Measurements from ENCODE around the gene CFAP46.
"Not testable (repeated sequence)": the region's sequence is repeated elsewhere in the genome, so short reads cannot be mapped to it uniquely, and the experiment has no call there.

CFAP46 gene

GRCh38 chr10:132901351-132901750, 41.0 kb downstream of the CFAP46 start:
- Histone ChIP-seq H3K9me3 (peaks cover 19% of the 10 kb centered on the region), H3K27ac (no peak overlapping the region), H3K9ac (no peak overlapping the region), H3K4me3 (no peak overlapping the region), H3K4me2 (no peak overlapping the region), H3K36me3 (no peaks in the 10 kb centered on the region), H3K27me3 (peaks cover 33% of the 10 kb centered on the region), H4K20me1 (peaks cover 5% of the 10 kb centered on the region; the same call in 1 of the 2 replicates), H3K4me1 (peaks cover 10% of the 10 kb centered on the region; the same call in 1 of the 2 replicates)
- no peak for TF ChIP-seq Cebpa-rat (IDR thresholded peaks at IDR 0.05)

DNA sequence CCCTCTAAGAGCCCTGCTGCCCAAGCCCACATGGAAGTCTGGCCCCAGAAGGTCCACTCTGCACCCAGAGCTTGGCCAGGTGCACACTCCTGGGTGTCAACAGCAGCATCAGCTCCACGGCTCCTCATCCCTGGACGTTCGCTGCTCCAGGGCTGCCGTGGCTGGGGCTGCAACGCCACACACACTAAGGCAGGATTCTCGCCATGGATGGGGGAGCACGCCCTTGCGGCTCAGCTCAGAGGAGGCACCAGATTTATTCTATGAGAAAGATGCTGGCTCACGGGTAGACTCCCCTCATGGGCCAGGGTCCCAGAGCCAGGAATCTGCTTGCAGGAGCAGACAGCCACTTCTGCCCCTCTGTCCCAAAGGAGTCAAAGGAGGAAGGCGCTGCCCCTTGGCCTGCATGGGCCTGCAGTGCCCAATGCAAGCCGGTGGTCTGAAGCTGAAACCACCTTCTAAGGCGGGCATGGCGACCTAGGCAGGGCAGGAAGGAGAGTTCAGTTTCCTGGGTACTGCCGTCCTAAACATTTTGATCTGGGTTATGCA, 42.1 kb downstream of the CFAP46 start:
- H3K36me3 ChIP-seq, result no peaks in the 10 kb centered on the region
- peaks cover 10% of the 10 kb centered on the region; the same call in 1 of the 2 replicates for H3K4me1 ChIP-seq
- H4K20me1 ChIP-seq, result peaks cover 5% of the 10 kb centered on the region; the same call in 1 of the 2 replicates
- no peak overlapping the region for H3K4me3 ChIP-seq
- no peak overlapping the region for H3K27ac ChIP-seq
- H3K9me3 ChIP-seq, result peaks cover 23% of the 10 kb centered on the region
- H3K4me2 ChIP-seq, result no peak overlapping the region
- peaks cover 43% of the 10 kb centered on the region for H3K27me3 ChIP-seq
- H3K9ac ChIP-seq, result no peak overlapping the region
- no peak for TF ChIP-seq Cebpa-rat (IDR thresholded peaks at IDR 0.05)

DNA sequence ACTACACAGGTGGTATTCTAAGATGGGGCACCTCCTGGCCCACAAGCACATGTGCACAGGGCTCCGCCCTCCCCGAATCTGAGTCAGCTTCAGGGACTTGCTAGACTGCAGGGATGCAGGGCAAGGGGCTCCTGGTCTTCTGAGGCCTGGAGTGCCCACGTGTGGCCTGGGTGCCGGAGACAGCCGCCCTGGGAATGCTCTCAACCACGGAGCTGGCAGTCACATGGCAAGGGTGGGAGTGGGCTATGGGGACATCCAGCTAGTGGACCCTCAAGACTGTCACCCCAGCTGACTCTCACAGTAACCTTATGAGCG, 42.7 kb downstream of the CFAP46 start:
- no peak overlapping the region for H3K4me3 ChIP-seq
- no peak overlapping the region for H3K4me2 ChIP-seq
- no peak for TF ChIP-seq Cebpa-rat (IDR thresholded peaks at IDR 0.05)
- peaks cover 23% of the 10 kb centered on the region for H3K9me3 ChIP-seq
- peaks cover 49% of the 10 kb centered on the region for H3K27me3 ChIP-seq
- H4K20me1 ChIP-seq, result peaks cover 5% of the 10 kb centered on the region; the same call in 1 of the 2 replicates
- H3K27ac ChIP-seq, result no peak overlapping the region
- no peak overlapping the region for H3K9ac ChIP-seq
- peaks cover 14% of the 10 kb centered on the region for H3K4me1 ChIP-seq
- H3K36me3 ChIP-seq, result no peaks in the 10 kb centered on the region

DNA sequence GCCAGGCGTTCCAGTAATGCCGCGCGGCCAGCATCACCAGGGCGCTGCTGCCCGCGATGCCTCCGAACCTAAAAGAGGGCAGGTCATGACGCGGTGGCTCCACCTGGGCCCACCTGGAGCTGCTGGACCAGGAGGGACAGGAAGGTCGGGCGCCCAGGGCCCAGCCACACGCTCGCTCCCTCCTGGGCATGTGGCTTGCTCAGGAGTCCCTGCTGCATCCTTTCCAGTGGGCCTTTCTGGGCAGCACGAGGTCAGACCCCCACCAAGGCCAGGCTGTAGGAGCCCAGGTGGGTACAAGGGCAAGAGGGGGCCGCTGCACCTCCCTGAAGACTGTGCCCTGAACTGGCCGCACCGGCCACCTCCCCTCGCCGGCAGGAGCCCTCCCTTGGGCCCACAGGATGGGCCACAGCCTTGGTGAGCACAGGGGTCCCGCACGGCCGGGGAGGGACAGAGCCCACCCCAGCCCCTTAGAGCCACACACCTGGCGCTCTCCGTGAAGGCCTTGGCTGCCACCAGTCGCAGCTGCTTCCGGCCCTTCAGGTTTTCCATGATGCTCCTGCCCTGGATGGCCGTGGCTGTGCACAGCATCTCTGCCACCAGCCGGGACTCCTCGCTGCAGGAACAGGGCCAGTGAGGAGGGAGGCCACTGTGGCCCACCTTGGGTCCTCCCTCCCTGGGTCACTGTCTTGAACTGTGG, 43.2 kb downstream of the CFAP46 start:
- peaks cover 52% of the 10 kb centered on the region for H3K27me3 ChIP-seq

DNA sequence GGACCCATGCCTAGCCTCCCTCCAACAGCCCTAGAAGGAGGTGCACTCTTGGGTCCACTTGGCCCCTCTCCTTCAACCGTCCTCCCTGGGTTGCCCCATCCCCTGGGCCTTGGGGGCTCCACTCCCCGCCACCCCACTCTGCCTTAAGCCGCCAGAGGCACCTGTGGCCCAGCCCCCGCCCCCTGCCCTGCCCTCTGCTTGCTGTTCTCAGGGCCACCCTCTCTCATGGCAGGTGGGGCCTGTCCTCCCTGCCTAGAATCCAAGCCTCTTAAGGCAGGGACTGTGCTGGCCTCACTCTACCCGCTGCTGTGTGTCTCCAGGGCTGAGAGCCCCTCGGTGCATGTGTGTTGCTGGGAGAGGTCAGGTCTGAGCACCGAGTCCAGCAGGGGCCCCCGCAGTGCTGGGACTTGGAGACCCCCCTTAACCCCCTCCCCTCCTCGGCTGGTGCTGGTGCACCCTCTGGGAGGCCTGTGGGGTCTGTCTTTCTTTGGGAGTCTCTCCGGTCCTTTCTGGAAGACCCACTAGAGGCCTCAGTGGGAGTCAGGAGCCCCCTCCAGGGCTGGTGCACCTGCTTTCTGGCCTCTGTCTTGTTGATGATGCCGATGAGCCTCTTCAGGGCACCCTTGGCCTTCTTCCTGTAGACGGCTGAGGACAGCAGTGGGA, 43.8 kb downstream of the CFAP46 start:
- H3K9ac ChIP-seq, result no peak overlapping the region
- peaks cover 18% of the 10 kb centered on the region for H3K4me1 ChIP-seq
- no peak overlapping the region for H3K4me3 ChIP-seq
- peaks cover 52% of the 10 kb centered on the region for H3K27me3 ChIP-seq
- H3K4me2 ChIP-seq, result no peak overlapping the region
- H3K9me3 ChIP-seq, result peaks cover 23% of the 10 kb centered on the region
- TF ChIP-seq Cebpa-rat (IDR thresholded peaks at IDR 0.05), result no peak
- peaks cover 5% of the 10 kb centered on the region; the same call in 1 of the 2 replicates for H4K20me1 ChIP-seq
- H3K27ac ChIP-seq, result no peak overlapping the region
- no peaks in the 10 kb centered on the region for H3K36me3 ChIP-seq

More for the DNA sequence above, 43.2 kb downstream of the CFAP46 start:
- H4K20me1 ChIP-seq, result peaks cover 5% of the 10 kb centered on the region; the same call in 1 of the 2 replicates
- no peaks in the 10 kb centered on the region for H3K36me3 ChIP-seq
- H3K4me1 ChIP-seq, result peaks cover 14% of the 10 kb centered on the region
- H3K9ac ChIP-seq, result no peak overlapping the region
- no peak overlapping the region for H3K4me2 ChIP-seq
- peaks cover 23% of the 10 kb centered on the region for H3K9me3 ChIP-seq
- no peak overlapping the region for H3K4me3 ChIP-seq
- TF ChIP-seq Cebpa-rat (IDR thresholded peaks at IDR 0.05), result no peak
- no peak overlapping the region for H3K27ac ChIP-seq

GRCh38 chr10:132897516-132898381, 44.6 kb downstream of the CFAP46 start:
- TF ChIP-seq Cebpa-rat (IDR thresholded peaks at IDR 0.05), result no peak
- H3K27ac ChIP-seq, result no peak overlapping the region
- peaks cover 5% of the 10 kb centered on the region; the same call in 1 of the 2 replicates for H4K20me1 ChIP-seq
- H3K36me3 ChIP-seq, result no peaks in the 10 kb centered on the region
- H3K4me3 ChIP-seq, result no peak overlapping the region
- H3K4me1 ChIP-seq, result peaks cover 26% of the 10 kb centered on the region
- H3K4me2 ChIP-seq, result no peak overlapping the region
- H3K9me3 ChIP-seq, result peaks cover 23% of the 10 kb centered on the region
- no peak overlapping the region for H3K9ac ChIP-seq
- H3K27me3 ChIP-seq, result peaks cover 60% of the 10 kb centered on the region

DNA sequence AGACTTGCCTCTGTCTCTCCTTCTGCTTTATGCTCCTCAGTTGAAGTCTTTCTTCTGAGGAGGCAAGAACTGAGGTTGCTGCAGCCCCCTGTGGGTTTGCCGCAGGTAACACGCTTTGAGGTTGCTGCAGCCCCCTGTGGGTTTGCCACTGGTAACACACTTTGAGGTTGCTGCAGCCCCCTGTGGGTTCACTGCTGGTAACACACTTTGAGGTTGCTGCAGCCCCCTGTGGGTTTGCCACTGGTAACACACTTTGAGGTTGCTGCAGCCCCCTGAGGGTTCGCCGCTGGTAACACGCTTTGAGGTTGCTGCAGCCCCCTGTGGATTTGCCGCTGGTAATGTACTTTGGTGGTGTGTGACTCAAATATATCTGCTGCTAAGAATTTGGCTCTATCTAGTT, 48.6 kb downstream of the CFAP46 start:
- not testable (repeated sequence) for H3K9ac ChIP-seq, H3K9me3 ChIP-seq, H4K20me1 ChIP-seq, H3K27ac ChIP-seq, H3K4me3 ChIP-seq, H3K36me3 ChIP-seq
- H3K27me3 ChIP-seq, result peaks cover 78% of the 10 kb centered on the region
- H3K4me2 ChIP-seq, result peak overlapping the region; percentile 74
- peaks cover 29% of the 10 kb centered on the region for H3K4me1 ChIP-seq

DNA sequence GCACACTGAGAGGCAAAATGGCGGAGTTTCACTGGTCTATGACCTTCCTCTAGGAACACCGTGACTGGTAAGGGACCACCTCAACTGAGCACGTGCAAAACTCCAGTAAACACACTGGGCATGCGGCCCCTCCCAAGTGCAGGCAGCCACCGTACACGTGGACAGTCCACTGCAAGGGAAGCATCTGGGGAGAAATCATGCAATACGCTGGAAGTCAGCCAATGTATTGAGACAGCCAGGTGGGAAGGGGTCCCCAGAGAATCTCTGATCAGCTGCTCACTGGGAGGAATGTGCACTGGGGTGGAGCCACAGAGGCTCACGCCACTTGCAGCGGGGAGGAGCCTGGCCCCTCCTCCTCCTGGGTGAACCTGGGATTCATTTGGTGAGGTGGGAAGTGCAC, 49.3 kb downstream of the CFAP46 start:
- Histone ChIP-seq H3K9ac (no peak overlapping the region), H3K4me3 (no peak overlapping the region), H3K36me3 (no peaks in the 10 kb centered on the region), H3K27ac (no peak overlapping the region), H4K20me1 (no peaks in the 10 kb centered on the region; the same call in 1 of the 2 replicates), H3K4me2 (peak overlapping the region; percentile 74), H3K4me1 (peaks cover 29% of the 10 kb centered on the region), H3K9me3 (peaks cover 8% of the 10 kb centered on the region), H3K27me3 (peaks cover 73% of the 10 kb centered on the region)
- no peak for TF ChIP-seq Cebpa-rat (IDR thresholded peaks at IDR 0.05)

DNA sequence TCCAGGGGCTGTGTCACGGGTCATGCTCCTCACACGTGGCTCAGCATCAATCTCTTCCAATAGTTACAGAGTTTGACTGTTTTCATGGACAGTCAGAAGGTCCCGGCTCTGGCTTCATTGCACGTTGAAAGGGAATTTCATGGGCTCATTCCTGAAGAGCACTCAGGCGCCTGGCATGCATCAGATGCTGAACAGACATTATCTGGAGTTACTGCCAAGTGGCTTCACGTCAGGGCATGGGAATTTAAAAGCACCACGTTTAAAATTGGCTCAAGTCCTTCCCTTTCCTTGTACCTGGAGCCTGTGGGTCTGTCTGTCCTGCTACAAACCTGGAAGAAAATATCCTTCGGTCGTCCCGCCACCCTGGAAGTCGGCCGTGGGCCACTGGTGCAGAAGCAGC, 50.4 kb downstream of the CFAP46 start:
- H3K27me3 ChIP-seq, result peaks cover 65% of the 10 kb centered on the region
- no peak for TF ChIP-seq Cebpa-rat (IDR thresholded peaks at IDR 0.05)
- H3K4me3 ChIP-seq, result no peak overlapping the region
- H4K20me1 ChIP-seq, result no peaks in the 10 kb centered on the region; the same call in 1 of the 2 replicates
- H3K27ac ChIP-seq, result no peak overlapping the region
- H3K4me2 ChIP-seq, result no peak overlapping the region
- peaks cover 8% of the 10 kb centered on the region for H3K9me3 ChIP-seq
- no peak overlapping the region for H3K9ac ChIP-seq
- H3K4me1 ChIP-seq, result peaks cover 29% of the 10 kb centered on the region
- no peaks in the 10 kb centered on the region for H3K36me3 ChIP-seq
